T-helper 2 cell treated with Interferon-gamma antibody and Interleukin-4, amounts not matched to agents 100 ng/mL and 5 ng/mL, for 36 hours (primary cell): ENCODE data around the gene CAPN15. TPM values are rescaled to one million over a fixed set of nuclear protein-coding genes. Genes with fewer than 3 reads are reported as not detected.
"Not testable (repeated sequence)": the region's sequence is repeated elsewhere in the genome, so short reads cannot be mapped to it uniquely, and the experiment has no call there.

Experiments used
- intact Hi-C: fragments of 100-400 bp; cut with micrococcal nuclease; formaldehyde crosslinking; loops from one replicate; pipeline ENCODE4 v1.15.1; 2023
- total RNA-seq: library from RNA; stranded (reverse); gene quantifications from 2 replicates; pipeline ENCODE4 v1.2.3, GENCODE V29; 2022

Gene CAPN15
- total RNA-seq, 1 donor from 2014 or later: 87.2 TPM

DNA sequence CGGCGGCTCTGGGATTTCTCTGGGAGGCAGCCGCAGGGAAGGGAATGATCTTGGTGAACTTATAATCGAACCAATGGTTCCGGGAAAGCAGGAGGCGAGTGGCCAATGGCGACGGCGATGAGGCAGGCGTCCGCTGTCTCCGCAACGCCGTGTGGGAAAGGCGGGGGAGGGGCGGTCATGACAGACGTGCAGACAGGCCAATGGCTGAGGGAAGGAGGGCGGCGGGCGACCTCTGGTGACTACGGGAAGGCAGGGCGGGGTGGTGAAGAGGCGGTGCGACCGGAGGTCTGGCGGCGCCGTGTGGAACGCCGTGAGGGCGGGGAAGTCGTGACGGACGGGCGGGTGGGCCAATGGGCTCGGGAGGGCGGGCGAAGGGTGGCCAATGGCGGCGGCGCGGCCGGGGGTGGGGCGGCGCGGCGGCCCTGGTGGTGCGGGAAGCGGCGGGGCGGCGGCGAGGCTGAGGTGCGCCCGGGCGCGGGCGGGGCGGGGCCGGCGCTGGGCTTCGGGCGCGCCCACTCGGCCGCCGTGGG lies 62.2 kb downstream of the CAPN15 start, which contains the start of gene RAB40C:
RAB40C (plus strand) TSS at position 409 of the 530 bp plus-strand sequence. CDS start 226 bp downstream, outside the sequence.
- intact Hi-C loops: loop anchor here (1.0 to 5.0 kb wide), 5 partner anchors 23 to 1023 kb away; partner anchors contain the start of genes CAPN15, CRAMP1, IFT140 and METTL26

DNA sequence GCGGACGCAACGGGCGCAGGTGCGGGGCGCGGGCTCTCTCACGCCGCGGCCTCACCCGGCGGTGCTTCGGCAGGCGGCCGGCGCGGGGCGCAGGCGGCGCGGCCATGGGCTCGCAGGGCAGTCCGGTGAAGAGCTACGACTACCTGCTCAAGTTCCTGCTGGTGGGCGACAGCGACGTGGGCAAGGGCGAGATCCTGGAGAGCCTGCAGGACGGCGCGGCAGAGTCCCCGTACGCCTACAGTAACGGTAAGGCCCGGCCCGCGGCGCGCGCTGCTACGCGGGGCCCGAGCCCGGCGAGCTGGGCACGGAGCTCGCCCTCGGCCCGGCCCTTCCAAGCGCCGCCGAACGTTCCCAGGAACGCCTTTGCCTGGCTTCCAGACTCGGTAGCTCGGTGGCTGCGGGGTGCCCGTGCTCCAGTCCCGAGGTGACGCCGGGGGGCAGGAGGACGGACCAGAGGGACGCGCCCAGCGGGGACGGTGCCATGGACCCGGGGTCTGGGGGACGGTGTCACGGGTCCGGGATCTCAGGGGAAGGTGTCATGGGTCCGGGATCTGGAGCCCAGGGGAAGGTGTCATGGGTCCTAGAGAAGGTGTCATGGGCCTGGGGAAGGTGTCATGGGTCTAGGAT lies 62.8 kb downstream of the CAPN15 start:
- intact Hi-C loops: no loop called here

DNA sequence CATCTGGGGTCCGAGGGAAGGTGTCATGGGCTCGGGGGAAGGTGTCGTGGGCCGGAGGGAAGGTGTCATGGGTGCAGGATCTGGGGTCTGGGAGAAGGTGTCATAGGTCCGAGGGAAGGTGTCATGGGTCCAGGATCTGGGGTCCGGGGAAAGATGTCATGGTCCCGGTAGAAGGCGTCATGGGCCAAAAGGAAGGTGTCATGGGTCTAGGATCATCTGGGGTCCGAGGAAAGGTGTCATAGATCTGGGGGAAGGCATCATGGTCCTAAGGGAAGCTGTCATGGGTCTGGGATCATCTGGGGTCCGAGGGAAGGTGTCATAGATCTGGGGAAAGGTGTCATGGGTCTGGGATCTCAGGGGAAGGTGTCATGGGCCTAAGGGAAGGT lies 63.3 kb downstream of the CAPN15 start:
- intact Hi-C loops: no loop called here

DNA sequence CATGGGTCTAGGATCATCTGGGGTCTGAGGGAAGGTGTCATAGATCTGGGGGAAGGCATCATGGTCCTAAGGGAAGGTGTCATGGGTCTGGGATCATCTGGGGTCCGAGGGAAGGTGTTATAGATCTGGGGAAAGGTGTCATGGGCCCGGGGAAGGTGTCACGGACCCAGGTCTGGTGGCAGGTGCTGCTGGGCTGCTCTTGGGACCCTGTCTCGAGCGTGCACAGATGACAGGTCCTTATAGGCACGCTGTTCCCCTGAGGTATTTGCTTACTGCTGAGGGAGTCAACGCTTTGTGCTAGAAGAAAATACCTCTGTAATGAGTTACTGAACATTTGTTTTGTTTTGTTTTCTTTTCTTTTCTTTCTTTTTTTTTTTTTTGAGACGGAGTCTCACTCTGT lies 63.7 kb downstream of the CAPN15 start:
- intact Hi-C loops: no loop called here

DNA sequence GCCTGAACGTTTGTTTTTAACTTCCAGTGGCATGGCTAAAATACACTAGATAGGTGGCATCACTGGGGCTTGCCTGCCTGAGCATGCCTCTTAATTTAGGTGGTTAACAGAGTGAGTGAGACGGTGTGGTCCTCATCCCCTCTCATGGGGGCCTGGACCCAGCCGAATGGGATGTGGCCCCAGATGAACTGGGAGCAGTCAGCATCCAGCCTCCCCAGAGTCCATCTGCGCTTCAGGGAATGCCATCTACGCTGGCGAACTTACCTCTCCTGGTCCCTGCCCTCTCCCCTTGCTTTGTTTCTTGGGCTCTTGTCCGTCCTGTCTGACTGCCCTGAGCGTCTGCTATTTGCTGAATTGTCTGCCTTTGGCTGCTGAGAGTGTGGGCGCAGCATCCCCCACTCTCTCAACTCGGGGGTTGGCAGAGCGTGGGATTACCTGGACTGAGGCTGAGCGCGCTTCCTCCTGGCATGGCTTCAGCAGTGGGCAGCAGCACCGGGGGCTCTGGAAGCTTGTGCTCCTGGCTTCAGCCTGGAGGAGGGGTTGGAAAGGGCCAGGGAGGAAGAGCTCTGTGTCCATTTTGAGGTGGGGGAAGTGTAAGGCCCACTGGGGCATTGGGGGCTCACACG lies 64.5 kb downstream of the CAPN15 start:
- intact Hi-C loops: no loop called here

DNA sequence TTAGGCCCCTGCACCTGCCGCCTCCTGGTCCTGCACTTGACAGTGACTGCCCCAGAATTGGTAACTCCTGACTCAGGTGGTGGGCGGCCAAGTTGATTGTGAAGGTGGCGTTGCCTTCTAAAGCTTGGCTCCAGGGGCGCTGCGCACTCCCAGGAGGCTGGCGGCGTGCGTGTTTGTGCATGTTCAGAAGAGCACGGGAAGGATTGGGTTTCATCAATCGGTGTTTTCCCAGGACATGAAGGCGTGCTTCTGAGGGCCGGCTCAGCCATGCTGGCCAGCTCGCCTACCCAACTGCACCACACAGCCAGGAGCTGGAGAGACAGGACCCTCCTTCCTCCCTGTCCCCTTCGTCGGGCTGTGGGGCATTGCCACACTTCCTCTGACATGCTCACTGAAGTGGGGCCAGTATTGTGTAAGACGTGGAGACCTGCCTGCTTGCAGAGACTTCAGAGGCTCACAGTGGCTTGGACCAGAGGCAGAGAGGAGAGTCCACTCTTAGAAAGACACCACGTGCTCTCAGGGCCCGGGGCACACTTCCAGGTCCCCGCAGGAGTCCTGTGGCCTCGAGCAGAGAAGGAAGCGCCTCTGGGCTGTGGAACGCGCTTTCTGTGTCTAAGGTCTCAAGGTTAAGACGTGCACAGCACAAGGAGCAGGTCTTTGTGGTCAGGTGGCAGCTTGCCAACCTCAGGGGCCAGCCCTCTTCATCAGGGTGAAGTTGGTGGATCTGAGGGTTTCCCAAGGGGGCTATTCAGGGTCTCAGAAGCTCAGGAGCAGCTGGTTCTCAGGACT lies 65.2 kb downstream of the CAPN15 start:
- intact Hi-C loops: no loop called here

DNA sequence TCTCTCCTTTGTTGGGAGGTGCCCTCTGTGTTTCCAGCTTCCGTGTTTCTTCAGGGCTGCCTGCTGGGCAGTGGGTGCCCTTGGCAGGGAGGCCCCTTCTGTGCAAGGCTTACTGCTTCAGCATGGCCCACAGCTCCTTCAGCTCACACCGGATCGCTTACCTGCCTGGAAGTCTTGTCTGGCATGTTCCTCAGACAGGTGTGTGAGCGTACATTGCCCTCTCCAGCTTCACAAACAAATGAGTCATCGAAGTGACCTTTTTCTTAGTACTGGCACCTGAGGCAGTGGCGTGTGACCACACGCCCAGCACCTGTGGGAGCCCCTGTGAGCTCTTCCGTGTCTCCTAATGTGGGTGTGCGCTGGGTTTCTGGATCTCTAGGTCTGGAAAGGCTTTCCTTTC lies 65.9 kb downstream of the CAPN15 start:
- intact Hi-C loops: no loop called here

DNA sequence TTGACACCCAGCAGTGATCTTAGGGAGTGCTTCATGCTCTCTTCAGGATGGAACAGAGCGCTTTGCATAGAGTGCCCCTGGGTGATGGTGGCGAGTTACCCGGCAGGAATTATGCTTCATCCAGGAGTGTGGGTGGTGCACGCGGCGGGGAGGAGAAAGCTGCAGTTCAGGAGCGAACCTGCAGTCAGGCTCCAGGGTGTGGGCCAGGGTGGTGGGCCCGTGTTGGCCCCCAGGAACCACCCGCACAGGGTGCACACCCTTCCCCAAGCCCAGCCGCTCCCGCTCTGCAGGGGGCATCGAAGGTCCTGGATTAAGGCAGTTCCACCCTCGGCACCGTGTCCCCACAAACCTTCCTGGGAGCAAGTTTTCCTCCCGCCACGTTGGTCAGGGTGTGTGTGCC lies 66.3 kb downstream of the CAPN15 start:
- intact Hi-C loops: no loop called here

DNA sequence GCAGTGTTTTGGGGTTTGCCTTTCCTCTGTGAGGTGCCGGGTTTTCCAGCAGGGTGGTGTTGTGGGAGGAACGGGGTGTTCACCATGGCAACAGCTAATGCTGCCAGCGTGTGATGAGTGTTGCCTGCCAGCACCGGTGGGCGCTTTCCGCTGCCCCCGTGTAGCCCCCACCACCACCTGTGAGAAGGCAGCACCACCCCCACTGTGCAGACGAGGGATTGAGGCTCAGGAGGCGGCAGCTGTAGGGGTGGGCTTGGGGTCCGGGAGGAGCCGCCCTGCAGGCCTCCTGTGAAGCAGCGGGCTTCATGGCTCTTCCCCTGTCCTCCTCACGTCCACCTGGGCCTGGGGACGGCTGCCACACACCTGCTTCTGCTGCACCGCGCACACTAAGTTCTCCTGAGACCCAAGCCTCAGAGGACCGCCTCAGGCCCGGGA lies 67.6 kb downstream of the CAPN15 start:
- intact Hi-C loops: no loop called here

DNA sequence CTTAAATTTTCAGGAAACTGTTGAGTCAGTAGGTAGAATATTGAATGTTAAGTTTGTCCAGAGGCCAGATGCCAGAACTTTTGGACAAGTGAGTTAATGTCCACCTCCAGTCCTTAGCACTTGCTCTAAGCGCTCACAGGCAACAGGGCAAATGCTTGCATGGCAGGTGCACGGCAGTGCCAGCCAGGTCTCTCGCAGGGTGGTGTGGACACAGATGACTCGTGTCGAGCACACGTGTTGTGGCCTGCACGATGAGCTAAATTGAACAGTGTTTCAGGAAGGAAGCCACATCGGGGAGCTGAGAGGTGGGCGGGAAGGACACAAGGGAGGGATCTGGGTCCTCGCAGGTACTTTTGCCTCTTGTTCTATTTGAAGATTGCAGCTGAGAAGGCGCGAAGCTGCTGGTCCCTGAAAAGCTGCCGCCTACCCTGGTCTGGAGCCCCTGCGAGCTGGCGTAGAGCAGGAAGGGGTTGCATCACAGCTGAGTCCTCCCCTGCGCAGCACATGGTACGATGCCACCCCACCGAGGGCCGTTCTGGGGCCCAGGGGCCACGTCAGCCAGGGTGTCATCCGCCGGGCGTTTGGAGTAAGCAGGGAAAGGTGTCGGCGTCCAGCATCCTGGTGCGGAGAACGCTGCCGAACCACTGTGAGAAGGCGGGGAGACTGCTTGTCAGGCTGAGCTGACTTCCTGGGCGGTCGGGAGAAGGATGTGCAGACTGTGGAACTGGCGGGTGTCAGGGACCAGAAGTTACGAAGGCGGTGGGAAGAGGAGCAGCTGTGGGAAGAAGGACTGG lies 68.6 kb downstream of the CAPN15 start:
- intact Hi-C loops: no loop called here

DNA sequence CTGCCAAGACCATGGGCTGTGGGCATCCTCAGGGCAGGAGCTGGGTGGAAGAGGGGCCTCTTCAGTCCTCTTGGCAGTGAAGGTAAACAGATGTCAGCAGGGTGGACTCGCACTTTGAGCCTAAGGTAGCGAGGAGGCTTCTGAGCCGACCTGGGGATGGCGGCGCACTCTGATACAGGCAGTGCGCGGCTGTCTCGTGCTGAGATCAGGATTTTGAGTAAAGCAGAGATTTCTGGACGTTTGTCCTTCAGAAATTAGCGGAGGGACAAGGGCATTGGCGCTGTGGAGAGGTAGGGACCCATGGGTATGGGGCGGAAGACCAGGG lies 69.2 kb downstream of the CAPN15 start:
- intact Hi-C loops: no loop called here

DNA sequence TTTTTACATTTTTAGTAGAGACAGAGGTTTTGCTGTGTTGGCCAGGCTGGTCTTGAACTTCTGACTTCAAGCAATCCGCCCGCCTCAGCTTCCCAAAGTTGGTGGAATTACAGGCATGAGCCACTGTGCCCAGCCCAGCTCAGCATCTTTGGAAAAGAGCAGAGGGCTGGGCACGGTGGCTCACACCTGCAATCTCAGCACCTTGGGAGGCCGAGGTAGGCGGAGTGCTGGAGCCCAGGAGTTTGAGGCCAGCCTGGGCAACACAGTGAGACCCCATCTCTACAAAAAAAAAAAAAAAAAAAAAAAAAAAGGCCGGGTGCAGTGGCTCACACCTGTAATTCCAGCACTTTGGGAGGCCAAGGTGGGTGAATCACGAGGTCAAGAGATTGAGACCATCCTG lies 70.1 kb downstream of the CAPN15 start:
- intact Hi-C loops: not testable (repeated sequence)

DNA sequence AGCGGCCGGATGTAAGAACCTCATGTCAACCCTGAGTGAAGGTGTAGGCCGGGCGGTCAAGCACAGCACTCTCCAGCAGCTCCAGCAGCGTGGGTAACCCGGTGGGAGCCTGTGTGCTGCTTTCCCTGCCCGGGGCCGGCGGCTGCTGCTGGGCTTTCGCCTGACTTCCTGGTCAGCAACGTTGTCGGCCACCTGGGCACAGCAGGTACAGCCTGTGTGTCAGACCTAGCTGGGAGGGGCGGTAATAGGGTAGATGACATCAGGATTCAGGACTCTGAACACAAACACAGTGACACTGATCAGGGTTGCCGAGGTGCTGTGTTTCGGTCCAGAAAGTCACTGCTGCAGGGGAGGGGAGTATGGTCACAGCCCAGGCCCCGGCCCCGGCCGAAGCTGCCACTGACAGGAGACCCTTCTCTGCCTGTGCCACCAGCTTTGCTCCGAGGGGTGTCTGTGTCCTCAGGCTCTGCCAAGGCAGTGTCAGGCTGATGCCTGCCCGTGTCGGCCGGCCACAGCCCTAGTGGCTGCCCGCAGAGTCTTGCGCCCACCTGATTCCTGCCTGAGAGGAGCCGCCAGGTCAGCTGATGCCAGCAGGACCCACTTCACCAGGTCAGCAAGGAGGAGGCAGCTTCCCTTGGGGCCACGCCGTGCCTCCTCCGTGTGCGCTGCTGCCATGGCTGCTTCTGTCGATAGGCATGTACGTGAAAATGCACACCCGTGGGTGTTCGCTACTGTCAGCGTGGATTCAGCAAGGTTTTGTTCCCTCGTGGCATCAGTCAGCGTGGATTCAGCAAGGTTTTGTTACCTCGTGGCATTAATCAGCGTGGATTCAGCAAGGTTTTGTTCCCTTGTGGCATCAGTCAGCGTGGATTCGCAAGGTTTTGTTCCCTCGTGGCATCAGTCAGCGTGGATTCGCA lies 71.6 kb downstream of the CAPN15 start:
- intact Hi-C loops: no loop called here

DNA sequence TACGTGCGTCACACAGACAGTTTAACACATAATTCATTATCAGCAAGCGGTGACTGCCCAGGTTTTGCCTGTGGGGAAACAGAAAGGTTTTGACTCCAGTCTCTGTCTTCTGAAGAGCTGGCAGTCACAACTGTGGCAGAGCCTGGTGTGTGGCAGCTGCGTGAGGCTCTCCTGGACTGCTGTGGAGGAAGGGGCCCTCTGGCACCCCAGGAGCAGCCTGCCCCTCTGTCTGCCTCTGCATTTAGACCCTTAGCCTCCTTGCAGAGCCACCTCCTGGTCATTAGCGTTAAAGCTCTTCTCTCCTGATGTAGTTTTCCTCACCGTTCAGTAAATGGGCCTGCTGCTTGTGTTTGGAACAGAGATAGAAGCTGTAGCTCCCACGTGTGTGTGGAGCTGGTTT lies 73.3 kb downstream of the CAPN15 start:
- intact Hi-C loops: no loop called here

DNA sequence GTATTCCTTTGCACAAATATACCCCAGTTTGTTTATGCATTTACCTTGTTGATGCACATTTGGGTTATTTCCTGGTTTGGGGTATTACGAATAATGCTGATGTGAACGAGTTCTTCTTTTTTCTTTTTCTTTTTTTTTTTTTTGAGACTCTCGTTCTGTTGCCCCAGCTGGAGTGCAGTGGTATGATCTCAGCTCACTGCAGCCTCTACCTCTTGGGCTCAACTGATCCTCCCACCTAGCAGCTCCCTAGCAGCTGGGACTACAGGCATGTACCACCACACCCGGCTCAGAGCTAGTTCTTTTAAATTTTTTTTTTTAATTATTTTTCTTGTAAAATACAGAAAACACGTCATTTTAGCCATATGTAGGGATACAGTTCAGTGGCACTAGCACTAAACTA lies 76.4 kb downstream of the CAPN15 start:
- intact Hi-C loops: no loop called here

Other genes starting within 250 kb of the CAPN15 start
- not detected in 2 replicates for gene ARHGDIG, start 247.1 kb upstream of the CAPN15 start, total RNA-seq
- gene PDIA2, start 244.5 kb upstream of the CAPN15 start, total RNA-seq: not detected in 2 replicates
- 31.1 TPM in 2 replicates for gene AXIN1, start 175.0 kb upstream of the CAPN15 start, total RNA-seq
- gene MRPL28, start 157.2 kb upstream of the CAPN15 start, total RNA-seq: 79.6 and 80.2 TPM in 2 replicates
- 32.4 and 34.8 TPM in 2 replicates for gene PGAP6, start 145.7 kb upstream of the CAPN15 start, total RNA-seq
- gene NME4, start 130.5 kb upstream of the CAPN15 start, total RNA-seq: 59.4 and 60.9 TPM in 2 replicates
- 11.5 and 11.8 TPM in 2 replicates for gene DECR2, start 125.8 kb upstream of the CAPN15 start, total RNA-seq
- gene RAB11FIP3, start 102.1 kb upstream of the CAPN15 start, total RNA-seq: 30.6 and 33.3 TPM in 2 replicates
- gene PRR35, start 32.7 kb downstream of the CAPN15 start, total RNA-seq: not detected in 2 replicates
- gene NHLRC4, start 39.3 kb downstream of the CAPN15 start, total RNA-seq: 1.4 and 1.5 TPM in 2 replicates
- gene PIGQ, start 42.3 kb downstream of the CAPN15 start, total RNA-seq: 43.3 and 45.7 TPM in 2 replicates
- 13.6 and 16.3 TPM in 2 replicates for gene RAB40C, start 62.4 kb downstream of the CAPN15 start, total RNA-seq
- gene WFIKKN1, start 103.3 kb downstream of the CAPN15 start, total RNA-seq: 0.75 and 0.77 TPM in 2 replicates
- gene METTL26, start 108.6 kb downstream of the CAPN15 start, total RNA-seq: 91.0 and 91.4 TPM in 2 replicates
- gene MCRIP2, start 114.1 kb downstream of the CAPN15 start, total RNA-seq: 24.5 and 32.0 TPM in 2 replicates
- gene WDR90, start 121.7 kb downstream of the CAPN15 start, total RNA-seq: 85.1 and 86.7 TPM in 2 replicates
- 130 and 137 TPM in 2 replicates for gene RHOT2, start 140.4 kb downstream of the CAPN15 start, total RNA-seq
- gene RHBDL1, start 148.0 kb downstream of the CAPN15 start, total RNA-seq: 0.91 and 1.4 TPM in 2 replicates
- 67.9 and 71.2 TPM in 2 replicates for gene STUB1, start 152.7 kb downstream of the CAPN15 start, total RNA-seq
- gene JMJD8, start 156.6 kb downstream of the CAPN15 start, total RNA-seq: 37.2 and 41.3 TPM in 2 replicates
- gene WDR24, start 162.7 kb downstream of the CAPN15 start, total RNA-seq: 17.1 and 18.7 TPM in 2 replicates
- gene FBXL16, start 178.1 kb downstream of the CAPN15 start, total RNA-seq: 12.0 TPM in 2 replicates
- 10.3 and 10.8 TPM in 2 replicates for gene METRN, start 187.4 kb downstream of the CAPN15 start, total RNA-seq
- 25.9 and 26.1 TPM in 2 replicates for gene ANTKMT, start 193.4 kb downstream of the CAPN15 start, total RNA-seq
- gene CCDC78, start 198.7 kb downstream of the CAPN15 start, total RNA-seq: 4.3 and 5.4 TPM in 2 replicates
- 5.9 and 8.5 TPM in 2 replicates for gene HAGHL, start 199.4 kb downstream of the CAPN15 start, total RNA-seq
- gene CIAO3, start 213.3 kb downstream of the CAPN15 start, total RNA-seq: 35.4 and 37.6 TPM in 2 replicates
- gene MSLN, start 233.0 kb downstream of the CAPN15 start, total RNA-seq: 0.18 TPM in 1 of 2 replicates, not detected in the other